Loucy (cell line): ENCODE results near the gene BTBD9.

Experiments used
- H2AFZ ChIP-seq: fragments of 200-600 bp; sonication (generic); 2 replicates; pipeline ENCODE4 v1.6.0; 2016; ENCODE audit warnings: antibody characterized with exemption, mild to moderate bottlenecking, low read length, moderate library complexity
- H3F3A ChIP-seq: fragments of 200-600 bp; 2 replicates; pipeline ENCODE4 v1.6.0; 2016; ENCODE audit warnings: antibody characterized with exemption, low read depth, mild to moderate bottlenecking
- H3K27me3 ChIP-seq: fragments of 200-600 bp; sonication (generic); 2 replicates; pipeline ENCODE4 v1.6.1; 2014; ENCODE audit warnings: low read length, mild to moderate bottlenecking; ENCODE audit not compliant: insufficient read depth, poor library complexity, severe bottlenecking
- H3K36me3 ChIP-seq: fragments of 200-600 bp; sonication (generic); 2 replicates; pipeline ENCODE4 v1.6.1; 2016; ENCODE audit warnings: low read length; ENCODE audit not compliant: insufficient read depth
- H3K4me1 ChIP-seq: fragments of 200-600 bp; sonication (generic); 2 replicates; pipeline ENCODE4 v1.5.1; 2014; ENCODE audit warnings: low read length, mild to moderate bottlenecking; ENCODE audit not compliant: insufficient read depth, poor library complexity, severe bottlenecking
- H3K4me2 ChIP-seq: fragments of 200-600 bp; sonication (generic); 2 replicates; pipeline ENCODE4 v1.6.0; 2014; ENCODE audit warnings: antibody characterized with exemption, low read length, low read depth, mild to moderate bottlenecking; ENCODE audit not compliant: poor library complexity, severe bottlenecking
- H3K4me3 ChIP-seq: fragments of 200-600 bp; sonication (generic); 2 replicates; pipeline ENCODE4 v1.5.1; 2014; ENCODE audit warnings: low read length, mild to moderate bottlenecking, mixed read lengths; ENCODE audit not compliant: poor library complexity, severe bottlenecking
- H3K79me2 ChIP-seq: fragments of 200-600 bp; sonication (generic); 2 replicates; pipeline ENCODE4 v1.6.1; 2014; ENCODE audit warnings: low read length; ENCODE audit not compliant: insufficient read depth
- H3K9ac ChIP-seq: fragments of 200-600 bp; sonication (generic); 2 replicates; pipeline ENCODE4 v1.6.0; 2014; ENCODE audit warnings: mild to moderate bottlenecking, low read depth, low read length, moderate library complexity; ENCODE audit not compliant: poor library complexity, severe bottlenecking
- H3K9me2 ChIP-seq: fragments of 200-600 bp; sonication (generic); replicated peaks from 2 replicates; pipeline ENCODE4 v1.6.1; 2016; ENCODE audit warnings: low read depth, low read length, mixed read lengths
- H3K9me3 ChIP-seq: fragments of 200-600 bp; sonication (generic); 2 replicates; pipeline ENCODE4 v1.6.1; 2014; ENCODE audit warnings: mild to moderate bottlenecking, antibody characterized with exemption, low read length, low read depth; ENCODE audit not compliant: insufficient read depth
- H4K20me1 ChIP-seq: fragments of 200-600 bp; sonication (generic); 2 replicates; pipeline ENCODE4 v1.6.0; 2014; ENCODE audit warnings: antibody characterized with exemption, low read length, mild to moderate bottlenecking; ENCODE audit not compliant: insufficient read depth, poor library complexity, severe bottlenecking
- EZH2phosphoT487 ChIP-seq: fragments of 200-600 bp; IDR thresholded peaks from 2 replicates; pipeline ENCODE4 v1.6.1; 2018; ENCODE audit warnings: antibody characterized with exemption, mild to moderate bottlenecking, moderate library complexity, borderline replicate concordance
- TF ChIP-seq, protein P1 (sequence below): fragments of 200-600 bp; sonication (generic); conservative IDR thresholded peaks from 2 replicates; pipeline ENCODE4 v1.5.1; 2014; ENCODE audit warnings: mild to moderate bottlenecking, antibody characterized with exemption, low read length

The BTBD9 gene

DNA sequence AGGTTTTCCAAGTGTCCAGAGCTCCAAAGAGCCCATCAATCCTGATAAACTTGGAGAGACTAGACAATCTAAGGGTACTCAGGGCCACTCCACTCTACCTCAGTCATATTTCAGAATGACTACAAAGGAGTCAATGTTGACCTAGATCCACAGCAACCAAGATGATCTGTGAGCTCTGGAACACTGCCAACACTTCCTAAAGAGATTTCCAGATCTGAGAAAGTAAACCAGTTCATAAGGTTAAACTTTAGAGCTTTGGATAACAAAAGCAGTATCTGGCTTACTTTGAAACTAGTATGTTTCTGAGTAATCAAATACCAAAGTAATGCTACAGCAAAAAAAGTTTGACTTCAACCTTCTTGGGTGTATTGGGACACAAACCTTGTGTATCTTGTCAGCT lies 122.7 kb downstream of the BTBD9 start:
- H4K20me1 ChIP-seq = no peaks in the 10 kb centered on the region
- no peak overlapping the region for H3K4me3 ChIP-seq
- no peaks in the 10 kb centered on the region for H3K9me2 ChIP-seq
- H3K9ac ChIP-seq = no peak overlapping the region
- no peak overlapping the region for H2AFZ ChIP-seq
- H3K36me3 ChIP-seq = no peaks in the 10 kb centered on the region
- TF ChIP-seq, protein P1, sequence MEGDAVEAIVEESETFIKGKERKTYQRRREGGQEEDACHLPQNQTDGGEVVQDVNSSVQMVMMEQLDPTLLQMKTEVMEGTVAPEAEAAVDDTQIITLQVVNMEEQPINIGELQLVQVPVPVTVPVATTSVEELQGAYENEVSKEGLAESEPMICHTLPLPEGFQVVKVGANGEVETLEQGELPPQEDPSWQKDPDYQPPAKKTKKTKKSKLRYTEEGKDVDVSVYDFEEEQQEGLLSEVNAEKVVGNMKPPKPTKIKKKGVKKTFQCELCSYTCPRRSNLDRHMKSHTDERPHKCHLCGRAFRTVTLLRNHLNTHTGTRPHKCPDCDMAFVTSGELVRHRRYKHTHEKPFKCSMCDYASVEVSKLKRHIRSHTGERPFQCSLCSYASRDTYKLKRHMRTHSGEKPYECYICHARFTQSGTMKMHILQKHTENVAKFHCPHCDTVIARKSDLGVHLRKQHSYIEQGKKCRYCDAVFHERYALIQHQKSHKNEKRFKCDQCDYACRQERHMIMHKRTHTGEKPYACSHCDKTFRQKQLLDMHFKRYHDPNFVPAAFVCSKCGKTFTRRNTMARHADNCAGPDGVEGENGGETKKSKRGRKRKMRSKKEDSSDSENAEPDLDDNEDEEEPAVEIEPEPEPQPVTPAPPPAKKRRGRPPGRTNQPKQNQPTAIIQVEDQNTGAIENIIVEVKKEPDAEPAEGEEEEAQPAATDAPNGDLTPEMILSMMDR = no peak
- no peak for TF ChIP-seq EZH2phosphoT487
- H3K4me1 ChIP-seq = peaks cover 21% of the 10 kb centered on the region
- no peaks in the 10 kb centered on the region for H3K9me3 ChIP-seq
- H3K27me3 ChIP-seq = no peaks in the 10 kb centered on the region
- H3K79me2 ChIP-seq = no peaks in the 10 kb centered on the region
- no peaks in the 10 kb centered on the region for H3F3A ChIP-seq
- H3K4me2 ChIP-seq = no peak overlapping the region

DNA sequence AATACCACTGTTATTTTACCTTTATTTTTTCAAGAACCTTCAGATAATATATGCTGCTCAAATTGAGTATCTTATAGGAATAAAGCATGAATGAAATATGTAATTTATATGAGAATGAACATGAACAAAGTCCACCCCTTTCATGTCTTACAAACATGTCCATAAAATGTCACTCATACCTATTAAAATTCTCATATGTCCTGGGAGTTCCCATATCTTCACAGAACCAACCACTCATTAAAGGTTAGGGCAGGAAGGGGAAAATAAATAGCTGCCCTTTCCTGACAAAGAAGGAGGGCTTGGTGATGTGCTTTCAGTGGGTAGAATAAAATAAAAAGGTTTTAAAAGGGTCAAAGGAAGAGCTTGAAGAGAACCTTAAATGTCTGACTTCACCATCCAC lies 125.3 kb downstream of the BTBD9 start:
- no peaks in the 10 kb centered on the region for H3K36me3 ChIP-seq
- H3K79me2 ChIP-seq = no peaks in the 10 kb centered on the region

DNA sequence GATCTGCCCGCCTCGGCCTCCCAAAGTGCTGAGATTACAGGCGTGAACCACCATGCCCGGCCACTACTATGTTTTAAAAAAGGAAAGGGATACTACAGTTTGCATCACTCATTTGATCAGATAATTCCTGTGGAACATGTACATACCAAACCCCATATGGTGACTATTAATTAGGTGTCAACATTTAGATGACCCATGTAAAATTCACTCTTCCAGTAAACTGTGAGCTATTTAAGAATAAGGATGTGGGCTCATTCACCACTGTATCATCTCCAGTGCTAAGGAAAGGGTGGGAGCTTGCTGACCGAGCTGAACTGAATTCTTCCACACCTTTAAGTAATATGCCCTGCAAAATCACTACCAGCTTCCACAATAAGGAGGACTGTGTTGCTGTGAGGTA lies 127.5 kb downstream of the BTBD9 start:
- Histone ChIP-seq H2AFZ (no peak overlapping the region), H3K4me2 (no peak overlapping the region), H3F3A (no peaks in the 10 kb centered on the region), H3K9me3 (no peaks in the 10 kb centered on the region), H3K79me2 (no peaks in the 10 kb centered on the region), H3K9me2 (no peaks in the 10 kb centered on the region), H3K27me3 (no peaks in the 10 kb centered on the region), H3K4me1 (peaks cover 9% of the 10 kb centered on the region), H3K36me3 (no peaks in the 10 kb centered on the region), H3K9ac (no peak overlapping the region), H3K4me3 (no peak overlapping the region), H4K20me1 (no peaks in the 10 kb centered on the region)
- TF ChIP-seq, protein P1 = no peak

More for the DNA sequence above, 125.3 kb downstream of the BTBD9 start:
- Histone ChIP-seq H3F3A (no peaks in the 10 kb centered on the region), H2AFZ (no peak overlapping the region), H3K4me3 (no peak overlapping the region), H3K27me3 (no peaks in the 10 kb centered on the region), H3K4me2 (no peak overlapping the region), H3K4me1 (peaks cover 19% of the 10 kb centered on the region), H3K9ac (no peak overlapping the region), H4K20me1 (no peaks in the 10 kb centered on the region), H3K9me2 (no peaks in the 10 kb centered on the region), H3K9me3 (no peaks in the 10 kb centered on the region)
- no peak for TF ChIP-seq EZH2phosphoT487
- TF ChIP-seq, protein P1 = no peak
